ENCODE data around the gene DPAGT1.
A peak's percentile ranks its signal among the peaks of the same experiment; 100 is the strongest.
"Not testable (repeated sequence)": the region's sequence is repeated elsewhere in the genome, so short reads cannot be mapped to it uniquely, and the experiment has no call there.

Gene DPAGT1

GRCh38 chr11:119061256-119061655 is 40.4 kb downstream of the DPAGT1 start:
- Histone ChIP-seq H3K4me3 (no peak overlapping the region), H3K4me1 (peaks cover 0 to 30% (median 15%) of the 10 kb centered on the region in 4 donors), H3K27ac (no peak overlapping the region), H3K9me3 (no peaks in the 10 kb centered on the region), H3K27me3 (no peaks in the 10 kb centered on the region), H3K36me3 (no peaks in the 10 kb centered on the region)
- intact Hi-C loops (cut with DNase I; ENCODE audit: low total_unique reads), result no loop called here
- TF ChIP-seq, protein P1, sequence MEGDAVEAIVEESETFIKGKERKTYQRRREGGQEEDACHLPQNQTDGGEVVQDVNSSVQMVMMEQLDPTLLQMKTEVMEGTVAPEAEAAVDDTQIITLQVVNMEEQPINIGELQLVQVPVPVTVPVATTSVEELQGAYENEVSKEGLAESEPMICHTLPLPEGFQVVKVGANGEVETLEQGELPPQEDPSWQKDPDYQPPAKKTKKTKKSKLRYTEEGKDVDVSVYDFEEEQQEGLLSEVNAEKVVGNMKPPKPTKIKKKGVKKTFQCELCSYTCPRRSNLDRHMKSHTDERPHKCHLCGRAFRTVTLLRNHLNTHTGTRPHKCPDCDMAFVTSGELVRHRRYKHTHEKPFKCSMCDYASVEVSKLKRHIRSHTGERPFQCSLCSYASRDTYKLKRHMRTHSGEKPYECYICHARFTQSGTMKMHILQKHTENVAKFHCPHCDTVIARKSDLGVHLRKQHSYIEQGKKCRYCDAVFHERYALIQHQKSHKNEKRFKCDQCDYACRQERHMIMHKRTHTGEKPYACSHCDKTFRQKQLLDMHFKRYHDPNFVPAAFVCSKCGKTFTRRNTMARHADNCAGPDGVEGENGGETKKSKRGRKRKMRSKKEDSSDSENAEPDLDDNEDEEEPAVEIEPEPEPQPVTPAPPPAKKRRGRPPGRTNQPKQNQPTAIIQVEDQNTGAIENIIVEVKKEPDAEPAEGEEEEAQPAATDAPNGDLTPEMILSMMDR (IDR thresholded peaks at IDR 0.05), result no peak
- no peak for DNase-seq

DNA sequence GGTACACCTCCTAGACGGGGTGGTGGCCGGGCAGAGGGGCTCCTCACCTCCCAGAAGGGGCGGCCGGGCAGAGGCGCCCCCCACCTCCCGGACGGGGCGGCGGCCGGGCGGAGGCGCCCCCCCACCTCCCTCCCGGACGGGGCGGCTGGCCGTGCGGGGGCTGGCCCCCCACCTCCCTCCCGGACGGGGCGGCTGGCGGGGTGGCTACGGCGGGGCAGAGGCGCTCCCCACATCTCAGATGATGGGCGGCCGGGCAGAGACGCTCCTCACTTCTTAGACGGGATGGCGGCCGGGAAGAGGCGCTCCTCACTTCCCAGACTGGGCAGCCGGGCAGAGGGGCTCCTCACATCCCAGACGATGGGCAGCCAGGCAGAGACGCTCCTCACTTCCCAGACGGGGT is 42.5 kb downstream of the DPAGT1 start:
- peaks cover 0 to 11% (median 0%) of the 10 kb centered on the region in 3 donors for H3K36me3 ChIP-seq
- H3K4me1 ChIP-seq, result peaks cover 0 to 34% (median 24%) of the 10 kb centered on the region in 4 donors
- H3K4me3 ChIP-seq; H3K9me3 ChIP-seq; DNase-seq; H3K27me3 ChIP-seq; intact Hi-C loops (cut with DNase I; ENCODE audit: low total_unique reads); H3K27ac ChIP-seq: not testable (repeated sequence)

GRCh38 chr11:119057000-119057769 is 44.5 kb downstream of the DPAGT1 start, which contains the start of gene HYOU1:
Gene HYOU1, minus strand, starts transcription at chr11:119057205. Its CDS starts 1,045 bp downstream, at chr11:119056160.
- Histone ChIP-seq H3K27ac (peak within 1 kb of the TSS; percentile 87 to 93), H3K4me1 (peaks cover 0 to 23% (median 21%) of the 10 kb centered on the region in 4 donors), H3K36me3 (peaks cover 13 to 31% (median 14%) of the 10 kb centered on the region in 3 donors), H3K9me3 (no peaks in the 10 kb centered on the region), H3K4me3 (peak within 1 kb of the TSS; percentile 88 to 99), H3K27me3 (no peaks in the 10 kb centered on the region)
- TF ChIP-seq, protein P1 (IDR thresholded peaks at IDR 0.05), result peak in 1 of 2 experiments; percentile 14
- DNase-seq, result peak; percentile 99
- intact Hi-C loops (cut with DNase I; ENCODE audit: low total_unique reads), result no loop called here

- H3K27me3 ChIP-seq, result no peaks in the 10 kb centered on the region
- H3K9me3 ChIP-seq, result no peaks in the 10 kb centered on the region
- no peak for DNase-seq
- H3K4me1 ChIP-seq, result peaks cover 0 to 23% (median 21%) of the 10 kb centered on the region in 4 donors
- peak overlapping the region; percentile 88 to 99 for H3K4me3 ChIP-seq
- TF ChIP-seq, protein P1 (IDR thresholded peaks at IDR 0.05), result no peak
- H3K27ac ChIP-seq, result peak overlapping the region; percentile 87 to 89
- H3K36me3 ChIP-seq, result peaks cover 20 to 37% (median 20%) of the 10 kb centered on the region in 3 donors
- intact Hi-C loops (cut with DNase I; ENCODE audit: low total_unique reads), result no loop called here
These were observed 45.1 kb downstream of the DPAGT1 start for GRCh38 chr11:119056421-119056999.

DNA sequence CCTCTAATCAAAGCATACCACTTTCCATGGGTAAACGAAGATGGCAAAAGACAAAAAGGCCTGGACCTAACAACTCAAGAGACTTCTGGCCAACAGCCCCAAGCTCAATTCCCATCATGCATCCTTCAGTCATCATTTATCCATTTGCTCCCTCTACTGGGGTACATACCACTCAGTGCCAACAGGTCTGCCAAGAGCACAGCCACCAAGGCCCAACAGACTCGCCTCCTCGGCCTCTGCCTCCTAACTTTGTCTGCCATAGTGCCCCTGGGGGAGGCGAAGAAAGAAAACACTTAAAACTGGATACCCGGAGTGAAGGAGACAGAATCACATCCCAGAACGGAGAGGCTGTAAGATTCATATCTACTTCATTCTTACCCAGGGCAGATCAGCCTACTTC is 45.8 kb downstream of the DPAGT1 start:
- H3K27ac ChIP-seq, result peak overlapping the region; percentile 87 to 89

More for the DNA sequence above, 45.8 kb downstream of the DPAGT1 start:
- peaks cover 0 to 23% (median 21%) of the 10 kb centered on the region in 4 donors for H3K4me1 ChIP-seq
- H3K27me3 ChIP-seq, result no peaks in the 10 kb centered on the region
- TF ChIP-seq, protein P1 (IDR thresholded peaks at IDR 0.05), result no peak
- H3K4me3 ChIP-seq, result peak overlapping the region; percentile 88 to 99
- intact Hi-C loops (cut with DNase I; ENCODE audit: low total_unique reads), result loop anchor here (1.0 kb wide), 1 partner anchor 38 kb away; the partner anchor contains the start of genes RPS25 and TRAPPC4
- peaks cover 26 to 43% (median 26%) of the 10 kb centered on the region in 3 donors for H3K36me3 ChIP-seq
- H3K9me3 ChIP-seq, result no peaks in the 10 kb centered on the region
- DNase-seq, result no peak

Data from tibial artery (tissue), 4 donors.